Nucleus accumbens (tissue), 56 donors: ENCODE data around the gene NBL1.

Experiments
- DNase-seq, 56 donors: peaks; one replicate each; lab custom pipeline; 2025; lab: John Stamatoyannopoulos, UW

The NBL1 gene

GRCh38 chr1:19644681-19645410, 735 bp downstream of the NBL1 start:
- peak in 2 of 56 donors; percentile 17 to 50 for DNase-seq

GRCh38 chr1:19645411-19646251, 1.5 kb downstream of the NBL1 start:
- DNase-seq, result no peak

GRCh38 chr1:19646377-19647319, 2.5 kb downstream of the NBL1 start:
- no peak for DNase-seq

- DNase-seq, result no peak
These were observed 3.5 kb downstream of the NBL1 start for GRCh38 chr1:19647643-19648042.

GRCh38 chr1:19648239-19648638, 4.1 kb downstream of the NBL1 start:
- no peak for DNase-seq

- peak in 2 of 56 donors; percentile 13 to 19 for DNase-seq
These were observed 4.6 kb downstream of the NBL1 start for GRCh38 chr1:19648689-19649088.

GRCh38 chr1:19650416-19651140, 6.5 kb downstream of the NBL1 start:
- DNase-seq, result peak in 3 of 56 donors; percentile 14 to 27 (median 21)

- peak in 36 of 56 donors; percentile 13 to 65 (median 31) for DNase-seq
These were observed 7.1 kb downstream of the NBL1 start for GRCh38 chr1:19651141-19651737.

GRCh38 chr1:19654386-19654785, 10.3 kb downstream of the NBL1 start:
- no peak for DNase-seq

- no peak for DNase-seq
These were observed 11.0 kb downstream of the NBL1 start for GRCh38 chr1:19654886-19655717.

GRCh38 chr1:19655718-19656080, 11.6 kb downstream of the NBL1 start:
- DNase-seq, result no peak

GRCh38 chr1:19656134-19656779, 12.1 kb downstream of the NBL1 start:
- DNase-seq, result no peak

GRCh38 chr1:19656780-19657466, 12.8 kb downstream of the NBL1 start:
- no peak for DNase-seq

GRCh38 chr1:19657511-19657910, 13.4 kb downstream of the NBL1 start:
- DNase-seq, result no peak

- DNase-seq, result no peak
These were observed 14.1 kb downstream of the NBL1 start for GRCh38 chr1:19658186-19658585.

GRCh38 chr1:19661721-19662228, 17.7 kb downstream of the NBL1 start:
- peak in 2 of 56 donors; percentile 16 to 53 for DNase-seq

- DNase-seq, result no peak
These were observed 18.2 kb downstream of the NBL1 start for GRCh38 chr1:19662313-19662712.
